AG09309 (cell line): ENCODE results near the gene ARPC5.

Source experiments
- DNase-seq: peaks from one replicate; pipeline ENCODE4 v3.0.0-alpha.2; 2010; ENCODE audit warnings: low read depth
- H3K4me3 ChIP-seq: 2 replicates; pipeline ENCODE4 v1.5.1; 2011; ENCODE audit warnings: mild to moderate bottlenecking, low read depth, low read length, moderate library complexity; ENCODE audit not compliant: control insufficient read depth
- TF ChIP-seq, protein P1 (sequence below): IDR thresholded peaks from 2 replicates; pipeline ENCODE4 v1.5.1; 2011; ENCODE audit warnings: mild to moderate bottlenecking, low read depth, low read length, inconsistent platforms; ENCODE audit not compliant: insufficient read depth, control insufficient read depth; ENCODE audit errors: missing control alignments

The ARPC5 gene

DNA sequence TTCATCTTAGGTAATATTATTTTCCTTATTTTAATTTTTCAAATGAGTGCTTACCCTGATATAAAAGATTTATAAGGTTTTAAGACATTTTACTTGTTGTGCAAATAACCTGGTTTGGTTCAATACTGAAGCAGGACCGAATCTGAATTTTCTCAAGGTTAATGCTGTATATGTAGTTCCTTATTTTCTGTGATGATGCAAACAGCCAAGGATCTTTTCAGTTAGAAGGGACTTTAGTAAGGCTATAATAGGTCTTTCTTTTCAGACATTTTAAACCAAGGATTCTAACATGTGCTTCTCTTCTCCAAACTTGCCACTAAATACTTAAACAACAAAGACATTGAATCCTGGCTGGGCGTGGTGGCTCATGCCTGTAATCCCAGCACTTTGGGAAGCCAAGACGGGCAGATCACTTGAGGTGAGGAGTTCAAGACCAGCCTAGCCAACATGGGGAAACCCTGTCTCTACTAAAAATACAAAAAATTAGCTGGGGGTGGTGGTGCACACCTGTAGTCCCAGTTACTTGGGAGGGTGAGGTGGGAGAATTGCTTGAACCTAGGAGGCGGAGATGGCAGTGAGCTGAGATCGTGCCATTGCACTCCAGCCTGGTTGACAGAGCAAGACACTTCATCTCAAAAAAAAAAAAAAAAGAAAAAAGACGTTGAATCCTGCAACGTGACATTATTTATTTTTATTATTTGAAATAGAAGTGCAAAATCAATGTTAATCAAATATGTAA, 3.2 kb upstream of the ARPC5 start:
- H3K4me3 ChIP-seq = no peak overlapping the region
- TF ChIP-seq, protein P1, sequence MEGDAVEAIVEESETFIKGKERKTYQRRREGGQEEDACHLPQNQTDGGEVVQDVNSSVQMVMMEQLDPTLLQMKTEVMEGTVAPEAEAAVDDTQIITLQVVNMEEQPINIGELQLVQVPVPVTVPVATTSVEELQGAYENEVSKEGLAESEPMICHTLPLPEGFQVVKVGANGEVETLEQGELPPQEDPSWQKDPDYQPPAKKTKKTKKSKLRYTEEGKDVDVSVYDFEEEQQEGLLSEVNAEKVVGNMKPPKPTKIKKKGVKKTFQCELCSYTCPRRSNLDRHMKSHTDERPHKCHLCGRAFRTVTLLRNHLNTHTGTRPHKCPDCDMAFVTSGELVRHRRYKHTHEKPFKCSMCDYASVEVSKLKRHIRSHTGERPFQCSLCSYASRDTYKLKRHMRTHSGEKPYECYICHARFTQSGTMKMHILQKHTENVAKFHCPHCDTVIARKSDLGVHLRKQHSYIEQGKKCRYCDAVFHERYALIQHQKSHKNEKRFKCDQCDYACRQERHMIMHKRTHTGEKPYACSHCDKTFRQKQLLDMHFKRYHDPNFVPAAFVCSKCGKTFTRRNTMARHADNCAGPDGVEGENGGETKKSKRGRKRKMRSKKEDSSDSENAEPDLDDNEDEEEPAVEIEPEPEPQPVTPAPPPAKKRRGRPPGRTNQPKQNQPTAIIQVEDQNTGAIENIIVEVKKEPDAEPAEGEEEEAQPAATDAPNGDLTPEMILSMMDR = no peak
- DNase-seq = no peak

DNA sequence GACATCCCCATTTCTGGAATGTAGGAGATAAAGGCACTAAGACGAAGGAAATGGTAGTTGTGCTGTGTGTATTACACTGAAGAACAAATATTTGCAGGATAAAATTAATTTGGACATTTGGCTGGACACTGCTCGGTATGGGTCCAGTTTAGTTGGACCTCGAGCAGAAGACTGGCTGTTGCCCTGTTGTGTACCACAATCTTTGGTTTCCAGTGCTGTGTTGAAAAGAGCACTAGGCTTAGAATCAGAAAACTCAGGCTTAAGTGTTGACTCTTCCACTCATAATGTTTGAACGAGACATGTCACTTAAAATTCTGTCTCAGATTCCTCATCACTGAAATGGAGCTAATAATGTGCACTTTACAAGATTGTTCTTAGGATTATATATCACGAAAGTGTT, 1.2 kb upstream of the ARPC5 start:
- DNase-seq = no peak
- TF ChIP-seq, protein P1 = no peak
- peak overlapping the region; percentile 59 for H3K4me3 ChIP-seq

DNA sequence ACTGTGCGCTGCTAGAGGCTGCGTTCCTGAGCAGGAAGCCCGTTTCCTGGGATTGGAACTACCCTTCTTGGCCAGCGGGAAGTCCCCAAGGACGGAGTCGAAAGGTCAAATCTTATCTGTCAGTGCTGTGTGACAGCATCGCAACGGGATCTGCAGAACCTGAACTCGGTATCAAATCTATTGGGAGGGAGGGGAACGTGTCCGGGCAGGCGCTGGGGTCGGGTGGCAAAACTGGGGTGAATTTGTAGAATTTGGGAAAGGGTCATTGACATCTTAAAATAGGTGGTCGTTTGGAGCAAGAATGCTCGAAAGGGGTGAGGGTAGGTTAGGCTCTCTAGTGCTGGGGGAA, 725 bp upstream of the ARPC5 start:
- TF ChIP-seq, protein P1 = no peak
- DNase-seq = no peak
- H3K4me3 ChIP-seq = peak overlapping the region; percentile 59

DNA sequence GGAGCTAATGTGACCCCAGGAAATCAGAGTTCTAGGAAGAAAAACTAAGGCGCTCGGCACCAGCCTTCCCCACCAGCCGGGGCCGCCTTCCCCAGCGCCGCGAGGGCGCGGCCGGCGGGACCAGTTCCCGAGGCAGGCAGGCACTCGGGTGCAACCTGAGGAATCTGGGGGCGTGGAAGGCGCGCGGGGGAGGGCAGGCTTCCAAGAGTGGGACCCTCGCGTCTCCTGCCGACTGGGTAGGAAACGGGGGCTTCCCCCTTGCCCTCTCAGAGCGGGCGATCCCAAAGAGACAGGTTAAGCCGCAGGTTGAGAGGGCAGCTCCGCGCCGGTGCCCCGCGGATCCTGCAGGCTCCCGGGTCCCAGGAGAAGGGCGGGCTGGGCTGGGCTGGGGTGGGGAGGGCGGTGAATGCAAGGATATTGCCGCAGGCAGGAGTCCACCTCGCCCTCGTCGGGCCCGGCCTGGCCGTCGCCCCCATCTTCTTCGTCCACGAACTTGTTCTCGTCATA, 431 bp downstream of the ARPC5 start:
- DNase-seq = no peak

DNA sequence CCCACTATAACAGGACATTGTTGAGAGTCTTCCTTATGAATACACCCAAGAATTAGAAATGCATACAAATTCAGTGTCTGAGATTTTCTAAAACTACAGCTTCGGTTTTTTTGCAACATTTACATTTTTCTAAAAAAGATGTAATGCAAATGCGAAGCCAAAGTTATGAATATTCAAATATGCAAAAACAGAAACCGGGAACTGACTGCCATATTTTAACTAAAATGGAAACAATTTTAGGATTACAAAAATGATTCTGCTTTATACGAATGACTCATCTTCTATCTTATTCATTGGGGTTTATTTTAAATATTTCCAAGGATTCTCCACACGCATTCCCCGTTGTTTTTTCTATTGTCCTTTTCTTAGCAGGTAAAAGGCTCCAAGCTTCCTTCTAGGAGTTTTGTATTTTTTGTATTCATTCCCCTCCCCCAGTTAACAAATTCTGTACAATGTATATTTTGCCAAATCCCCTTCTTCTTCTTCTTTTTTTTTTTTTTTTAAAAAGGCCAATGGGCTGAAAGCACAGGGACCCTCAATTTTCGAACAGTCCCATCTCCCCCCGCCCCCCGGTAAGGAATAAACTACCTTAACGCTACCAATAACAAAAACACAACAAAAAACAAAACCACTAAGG, 1.0 kb downstream of the ARPC5 start:
- TF ChIP-seq, protein P1 = no peak
- H3K4me3 ChIP-seq = peak overlapping the region; percentile 86
- no peak for DNase-seq

More for the DNA sequence above, 431 bp downstream of the ARPC5 start:
- TF ChIP-seq, protein P1 = no peak
- H3K4me3 ChIP-seq = peak overlapping the region; percentile 86

DNA sequence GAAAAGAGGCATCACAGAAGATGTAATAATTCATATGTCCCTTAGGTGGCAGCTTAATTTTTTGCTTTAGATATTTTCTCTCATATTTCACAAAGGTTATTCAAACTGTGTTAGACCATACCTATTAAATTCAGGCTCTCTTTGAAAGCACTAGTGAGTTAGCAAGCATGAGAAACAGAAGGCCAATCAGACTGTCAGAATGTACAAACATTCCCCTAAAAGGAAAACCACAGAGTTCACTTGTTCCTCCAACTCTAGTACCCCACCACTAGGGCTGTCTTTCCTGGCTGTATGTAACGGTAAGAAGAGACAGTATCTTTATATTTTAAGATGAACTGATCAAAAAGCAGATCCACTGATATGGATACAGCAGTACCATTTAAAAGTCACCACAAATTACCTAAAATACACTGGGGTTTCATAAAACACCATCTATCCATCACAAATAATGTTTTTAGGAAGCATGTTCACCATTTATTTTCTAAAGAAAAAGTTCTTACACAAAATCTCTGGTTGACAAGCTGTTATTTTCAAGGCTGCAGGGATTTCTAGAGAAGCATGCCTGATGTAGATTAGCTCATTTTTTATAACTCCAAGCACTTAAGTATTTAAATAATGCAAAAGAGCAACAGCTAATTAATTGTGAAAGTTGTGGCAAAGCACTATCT, 1.8 kb downstream of the ARPC5 start:
- DNase-seq = peak; percentile 77
- peak overlapping the region; percentile 86 for H3K4me3 ChIP-seq
- TF ChIP-seq, protein P1 = peak; percentile 53
